GM21723 (cell line): Measurements from ENCODE around the gene PDE4B.
"Not testable (repeated sequence)": the region's sequence is repeated elsewhere in the genome, so short reads cannot be mapped to it uniquely, and the experiment has no call there.

ENCODE experiments used
- ATAC-seq: cut with Tn5 transposase; IDR thresholded peaks from one replicate; pipeline ENCODE4 v1.9.1; 2021; ENCODE audit warnings: mild to moderate bottlenecking, moderate library complexity; ENCODE audit not compliant: unreplicated experiment

PDE4B gene

DNA sequence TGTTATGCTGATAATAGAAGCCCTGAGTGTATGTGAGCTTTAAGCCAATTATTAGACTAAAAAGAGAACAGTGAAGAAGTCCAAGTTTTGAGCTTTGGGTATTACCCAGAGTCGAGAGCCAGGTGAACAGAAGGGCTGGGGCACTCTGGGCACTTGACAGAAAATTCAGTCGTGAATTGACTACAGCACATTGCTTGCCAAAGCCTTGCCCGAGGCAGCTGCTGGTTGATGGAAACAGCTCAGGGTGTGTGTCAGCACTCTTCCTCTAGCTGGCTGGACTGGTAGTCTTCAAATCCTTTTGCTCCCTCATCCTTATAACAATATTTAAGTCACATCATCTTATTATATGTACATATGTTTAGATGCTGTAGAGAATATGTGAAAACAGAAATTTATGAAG, 21.3 kb downstream of the PDE4B start:
- ATAC-seq: no peak

DNA sequence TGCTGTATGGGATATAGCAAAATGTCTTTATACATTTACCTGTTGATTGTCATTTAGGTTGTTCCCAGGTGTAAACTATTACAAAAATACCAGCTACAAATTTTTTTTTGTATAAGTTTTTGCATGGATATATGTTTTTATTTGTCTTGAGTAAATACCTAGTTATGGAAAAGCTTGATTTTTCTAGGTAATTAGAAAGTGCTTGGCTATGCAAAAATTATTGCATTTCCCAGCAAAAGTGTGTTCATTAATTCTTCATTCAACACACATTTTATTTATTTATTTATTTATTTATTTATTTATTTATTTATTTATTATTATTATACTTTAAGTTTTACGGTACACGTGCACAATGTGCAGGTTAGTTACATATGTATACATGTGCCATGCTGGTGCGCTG, 22.1 kb downstream of the PDE4B start:
- ATAC-seq: no peak

DNA sequence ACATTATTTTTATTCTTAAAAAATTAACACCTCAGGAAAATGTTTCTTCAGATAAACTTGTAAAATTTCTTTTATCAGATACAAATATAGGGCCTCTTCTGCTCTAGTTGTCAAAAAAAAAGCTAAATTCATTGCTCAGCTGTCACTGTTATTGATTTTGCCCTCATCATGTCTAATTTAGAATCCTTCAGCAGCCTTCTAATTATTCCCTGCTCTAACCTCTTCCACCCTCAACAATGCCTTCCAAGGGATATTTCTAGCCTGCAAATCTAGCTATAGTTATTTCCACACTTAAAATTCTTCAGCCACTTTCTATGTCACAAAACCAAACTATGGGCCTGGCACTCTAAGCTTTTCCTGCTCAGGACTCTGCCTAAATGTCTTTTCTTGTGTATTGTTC, 25.2 kb downstream of the PDE4B start:
- ATAC-seq: no peak

DNA sequence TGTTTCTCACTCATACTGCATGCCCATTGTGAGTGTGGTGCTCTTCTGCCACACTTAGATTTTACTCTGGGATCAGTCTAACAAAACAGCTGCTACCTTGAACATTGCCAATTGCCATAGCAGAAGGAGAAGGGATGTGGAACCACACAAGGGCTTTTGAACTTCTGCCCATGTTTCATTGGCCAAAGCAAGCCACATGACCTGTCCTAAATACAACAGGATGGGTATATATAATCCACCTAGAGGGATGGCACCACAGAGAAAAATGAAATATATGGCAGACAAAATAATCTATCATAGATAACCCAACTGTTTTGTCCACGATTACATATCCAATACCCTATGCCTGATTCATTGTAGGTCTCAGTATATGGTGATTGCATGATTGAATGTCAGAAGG, 26.3 kb downstream of the PDE4B start:
- ATAC-seq: no peak

DNA sequence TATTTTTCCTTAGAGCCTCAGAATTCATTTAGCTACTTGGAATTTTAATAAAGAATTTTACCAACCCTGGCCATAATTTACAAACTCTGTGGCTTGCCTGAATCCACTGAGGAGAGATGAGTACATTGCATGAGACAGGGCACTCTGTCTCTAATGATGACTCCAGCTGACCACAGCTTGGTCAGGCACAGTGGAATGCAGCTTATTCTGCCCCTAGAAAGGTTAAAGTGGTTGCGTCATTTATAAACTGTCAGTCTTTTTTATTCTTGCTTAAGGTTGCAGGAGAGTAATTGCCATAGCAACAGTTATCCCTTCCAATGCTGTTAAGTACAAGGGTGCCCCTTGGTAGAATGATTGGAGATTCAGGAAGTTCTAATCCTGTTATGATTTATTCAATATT, 28.3 kb downstream of the PDE4B start:
- ATAC-seq: no peak

DNA sequence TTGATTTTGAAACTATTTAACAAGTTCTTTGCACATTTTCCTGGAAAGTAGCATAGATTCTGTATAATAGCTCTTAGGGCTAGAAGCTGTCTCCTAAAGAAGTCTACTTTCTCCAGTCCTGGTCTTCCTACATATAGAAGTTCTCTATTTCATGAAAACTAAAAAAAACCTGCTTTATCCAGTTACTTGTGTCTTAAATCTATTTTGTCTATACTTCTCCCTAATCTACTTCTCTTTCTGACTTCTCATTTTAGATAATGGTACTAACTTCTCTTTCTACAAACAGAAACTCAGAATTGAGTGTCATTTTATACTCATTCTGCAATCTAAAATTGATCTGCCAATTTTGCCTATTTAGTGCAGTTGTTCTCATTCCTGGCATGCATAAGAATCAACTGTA, 28.7 kb downstream of the PDE4B start:
- ATAC-seq: no peak

DNA sequence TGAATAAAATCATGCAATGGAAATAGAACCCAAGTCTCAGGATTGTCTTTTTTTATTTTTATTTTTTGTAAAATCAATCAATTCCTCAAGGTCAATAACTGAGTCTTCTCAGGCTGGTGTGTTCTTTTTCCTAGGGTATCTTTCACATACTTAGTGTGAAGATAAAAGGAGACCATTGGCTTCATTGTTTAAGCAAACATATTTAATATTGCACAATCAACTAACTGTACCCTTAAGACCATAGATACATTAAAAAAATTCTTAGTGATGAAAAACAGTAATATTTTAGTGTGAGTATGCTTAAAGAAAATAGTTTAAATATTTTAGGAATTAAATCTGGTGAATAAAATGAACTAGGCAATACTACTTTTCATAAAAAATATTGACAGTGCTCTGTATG, 31.4 kb downstream of the PDE4B start:
- no peak for ATAC-seq

DNA sequence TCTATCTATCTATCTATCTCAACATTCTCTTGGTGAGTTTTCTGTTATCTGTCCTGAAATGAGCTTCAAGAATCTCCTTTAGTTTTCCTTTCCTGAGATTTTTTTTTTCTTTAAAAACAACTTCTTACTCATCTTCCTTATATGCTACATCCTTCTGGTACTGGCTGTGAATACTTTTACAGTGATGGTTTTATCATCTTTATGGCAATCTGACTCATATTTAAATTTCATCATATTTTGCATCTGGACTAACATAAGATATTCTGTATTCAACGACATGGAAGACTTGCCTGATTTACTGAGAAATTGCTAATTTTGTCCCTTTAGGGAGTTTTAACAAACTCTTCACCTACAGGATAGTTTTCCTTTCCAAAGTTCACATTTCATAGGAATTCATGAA, 33.0 kb downstream of the PDE4B start:
- ATAC-seq: no peak

DNA sequence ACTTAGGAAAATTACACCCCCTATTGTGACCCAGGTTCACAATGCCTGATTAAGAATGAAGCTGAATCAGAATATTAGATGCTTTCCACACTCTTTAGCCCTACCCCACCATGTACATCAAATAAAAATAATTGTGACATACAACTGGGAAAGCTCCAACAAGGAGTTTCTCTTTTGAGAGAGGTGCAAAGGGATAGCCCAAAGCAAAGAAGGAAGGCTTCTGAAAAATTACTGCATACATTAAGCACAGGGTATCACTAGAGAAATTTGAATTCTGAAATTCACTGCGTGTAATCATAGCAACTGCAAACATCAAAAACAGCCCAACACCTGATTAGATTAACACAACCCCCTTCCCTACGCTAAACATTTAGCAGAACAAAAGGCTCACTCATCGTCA, 34.1 kb downstream of the PDE4B start:
- no peak for ATAC-seq

DNA sequence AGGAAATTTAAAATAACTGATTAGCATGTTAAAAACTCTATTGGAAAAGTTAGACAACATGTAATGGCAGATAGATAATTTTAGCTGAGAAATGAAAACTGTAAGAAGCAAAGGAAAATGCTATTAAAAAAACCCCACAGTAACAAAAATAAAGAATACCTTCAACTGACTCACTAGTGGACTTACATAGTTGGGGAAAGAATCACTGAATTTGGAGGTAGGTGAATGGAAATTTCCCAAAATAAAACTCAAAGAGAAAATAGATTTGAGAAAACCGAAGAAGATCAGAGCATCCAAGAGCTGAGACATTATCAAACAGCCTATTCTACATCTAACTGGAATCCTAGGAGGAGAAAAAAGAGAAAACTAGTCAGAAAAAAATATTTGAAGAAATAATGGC, 34.7 kb downstream of the PDE4B start:
- no peak for ATAC-seq

DNA sequence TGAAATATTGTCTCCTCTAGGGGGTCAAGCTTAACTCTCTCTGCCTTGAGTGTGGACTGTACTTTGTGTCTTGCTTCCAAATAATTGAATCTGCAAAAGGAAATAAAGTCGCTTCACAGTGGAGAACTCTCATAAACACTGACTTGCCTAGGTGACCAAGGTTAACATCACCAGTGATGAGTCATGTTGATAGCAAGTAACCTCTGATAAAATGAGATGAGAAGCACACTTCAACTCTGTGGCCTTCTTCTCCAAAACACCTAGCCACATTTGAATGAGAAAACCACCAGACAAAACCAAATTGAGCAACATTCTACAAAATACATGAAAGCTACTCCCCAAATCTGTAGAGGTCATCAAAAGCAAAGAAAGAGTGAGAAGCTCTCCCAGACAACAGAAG, 37.6 kb downstream of the PDE4B start:
- ATAC-seq: no peak

DNA sequence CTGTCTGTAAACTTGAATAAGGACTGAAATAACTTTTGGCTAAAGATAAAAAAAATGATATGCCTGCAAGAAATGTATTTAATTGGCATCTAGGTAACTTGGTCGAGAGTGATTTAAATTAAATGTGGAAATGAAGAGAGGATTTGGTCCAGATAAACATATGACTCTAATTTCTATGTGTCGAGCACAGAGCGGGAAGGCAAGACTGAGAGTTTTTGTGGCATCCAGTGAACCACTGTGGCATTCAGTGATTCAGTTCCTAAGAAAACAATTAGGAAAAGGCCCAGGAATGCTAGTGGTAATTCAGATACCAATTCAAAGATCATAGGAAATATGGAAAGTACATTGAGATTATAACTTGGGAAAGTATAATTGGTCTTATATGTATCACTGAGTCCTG, 39.6 kb downstream of the PDE4B start:
- no peak for ATAC-seq

DNA sequence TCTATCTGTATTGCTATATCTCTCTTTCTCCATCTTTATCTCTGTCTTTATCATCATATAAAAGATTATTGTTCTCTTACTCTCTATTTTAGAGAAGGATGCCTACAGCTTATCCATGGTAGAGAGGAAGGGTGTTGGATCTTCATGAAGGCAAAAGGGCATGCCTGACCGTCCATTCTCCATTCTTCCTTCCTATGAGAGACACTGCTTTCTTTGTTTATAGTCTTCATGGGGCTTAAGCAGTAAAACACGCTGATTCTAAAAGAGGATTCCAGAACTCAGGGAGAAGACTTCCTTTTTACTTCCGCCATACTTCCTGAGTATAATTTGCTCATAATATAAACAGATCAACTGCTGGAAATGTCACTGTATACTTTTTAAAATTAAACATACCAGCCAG, 44.0 kb downstream of the PDE4B start:
- no peak for ATAC-seq

DNA sequence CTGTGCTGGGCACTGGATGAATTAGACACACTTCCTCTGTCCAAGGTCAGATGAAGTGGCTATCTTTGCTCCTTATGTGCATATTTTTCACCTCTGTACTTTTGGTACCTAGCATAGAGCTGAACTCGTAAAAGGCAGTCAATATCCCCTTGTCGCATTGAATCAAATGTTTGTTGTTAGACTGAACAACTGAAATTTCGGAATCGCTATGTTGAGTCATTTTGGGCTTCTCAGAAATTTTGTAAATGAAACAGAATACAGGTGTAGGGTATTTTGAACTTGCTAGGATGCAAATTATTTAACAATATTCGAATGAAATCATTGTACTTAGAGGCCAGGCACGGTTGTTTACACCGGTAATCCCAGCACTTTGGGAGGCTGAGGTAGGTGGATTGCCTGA, 48.0 kb downstream of the PDE4B start:
- no peak for ATAC-seq

DNA sequence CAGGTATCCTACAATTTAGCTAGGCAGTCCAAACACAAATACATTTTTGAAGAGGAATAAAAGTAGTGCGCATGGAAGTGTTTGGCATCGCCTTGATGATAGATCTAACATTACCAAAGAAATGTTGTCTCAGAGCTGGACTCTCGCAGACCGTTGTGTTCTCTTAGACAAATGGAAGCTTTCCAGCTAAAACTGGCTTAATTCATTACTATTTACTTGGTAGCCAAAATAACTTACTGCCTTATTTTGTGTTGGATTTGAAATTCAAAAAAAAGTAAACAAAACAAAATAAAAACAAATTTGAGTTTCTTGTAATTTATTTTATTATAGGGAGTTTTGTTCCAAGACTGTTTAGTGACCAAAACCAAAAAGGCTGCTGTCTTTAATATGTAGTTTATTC, 51.6 kb downstream of the PDE4B start:
- ATAC-seq: no peak

DNA sequence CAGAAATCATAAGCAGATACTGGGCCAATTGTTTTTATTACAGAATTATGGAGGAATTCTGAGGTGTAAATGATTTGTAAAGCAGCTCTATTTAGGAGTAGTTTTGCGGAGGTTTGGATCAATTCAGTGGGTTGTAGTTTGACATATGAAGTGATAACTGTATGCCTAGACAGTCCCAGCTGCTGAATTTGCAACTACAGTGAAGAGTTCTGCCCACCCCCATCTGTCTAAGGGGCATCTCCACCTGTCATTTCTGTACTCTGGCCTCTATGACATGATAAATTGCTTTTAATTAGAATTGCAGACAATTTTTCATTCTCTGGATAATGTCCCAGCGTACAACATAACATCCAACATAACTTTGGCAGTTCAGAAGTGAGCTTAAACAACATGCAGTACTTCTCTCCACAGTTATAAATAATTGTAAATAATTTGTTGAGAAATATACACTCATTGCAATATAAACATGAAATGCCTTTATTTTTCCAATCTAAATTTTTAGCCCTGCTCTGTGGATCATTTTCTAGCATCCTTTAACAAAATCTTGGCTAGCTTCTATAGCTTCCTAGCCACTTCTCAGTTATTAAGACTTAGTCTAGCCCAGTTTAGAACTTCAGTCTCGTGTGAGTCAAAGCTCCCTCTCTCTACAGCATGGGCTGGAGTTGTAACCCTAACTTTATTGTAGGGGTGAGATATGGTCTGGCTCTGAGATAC, 52.3 kb downstream of the PDE4B start:
- ATAC-seq: no peak

DNA sequence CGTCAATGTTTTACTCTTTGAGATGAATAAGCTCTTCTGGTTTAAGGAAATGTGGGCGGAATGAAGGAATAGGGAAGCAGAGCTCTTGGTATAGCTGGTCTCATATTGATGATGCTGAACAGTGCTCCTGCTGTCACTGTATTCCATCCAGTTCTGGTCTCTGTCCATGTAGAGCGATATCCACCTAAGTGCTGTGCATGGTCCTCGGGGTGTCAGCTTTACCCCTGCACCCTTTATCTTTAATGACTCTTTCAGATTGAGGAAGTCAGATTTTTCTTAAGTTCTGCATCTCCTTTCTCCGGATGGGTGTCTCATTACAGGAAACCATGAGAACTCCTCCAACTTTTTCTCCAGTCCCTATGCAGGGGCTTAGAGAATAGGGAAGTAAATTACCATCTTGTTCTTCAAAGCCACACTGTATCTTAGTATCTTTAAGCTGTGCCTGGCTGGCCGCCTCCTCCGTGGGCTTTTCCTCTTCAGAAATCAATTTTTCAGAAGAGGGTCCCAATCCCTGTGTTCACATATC, 52.9 kb downstream of the PDE4B start:
- no peak for ATAC-seq

DNA sequence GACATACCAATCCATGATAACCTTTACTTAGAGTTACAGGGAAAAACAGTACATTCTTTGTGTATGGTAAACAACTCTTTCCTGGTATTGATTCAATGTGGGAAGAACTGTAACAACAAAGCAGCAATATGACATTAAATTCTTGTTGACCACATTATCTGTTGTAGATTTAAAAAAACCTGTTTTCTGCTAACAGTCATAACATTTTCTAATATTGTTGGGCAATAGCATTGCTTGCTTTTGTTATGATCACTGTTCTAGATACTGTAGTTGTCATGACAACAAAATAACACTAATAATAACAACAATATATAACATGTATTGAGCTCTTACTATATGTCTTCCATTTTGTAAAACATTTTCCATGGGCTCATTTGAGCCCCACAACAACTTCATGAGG, 54.2 kb downstream of the PDE4B start:
- ATAC-seq: no peak

DNA sequence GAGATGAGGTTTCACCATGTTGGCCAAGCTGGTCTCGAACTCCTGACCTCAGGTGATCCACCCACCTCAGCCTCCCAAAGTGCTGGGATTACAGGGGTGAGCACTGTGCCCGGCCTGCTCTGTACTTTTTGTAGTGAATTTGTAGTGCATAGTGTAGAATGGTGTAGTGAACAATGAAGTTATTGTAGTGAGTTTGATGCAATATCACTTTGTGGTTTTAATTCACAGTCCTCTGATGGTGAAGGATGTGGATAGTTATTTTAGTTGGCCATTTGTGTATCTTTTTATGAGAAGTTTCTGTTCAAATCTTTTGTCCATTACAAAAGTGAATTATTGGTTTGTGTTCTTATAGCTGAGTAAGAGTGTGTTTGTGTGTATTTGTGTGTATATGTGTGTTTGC, 57.6 kb downstream of the PDE4B start:
- ATAC-seq: no peak

DNA sequence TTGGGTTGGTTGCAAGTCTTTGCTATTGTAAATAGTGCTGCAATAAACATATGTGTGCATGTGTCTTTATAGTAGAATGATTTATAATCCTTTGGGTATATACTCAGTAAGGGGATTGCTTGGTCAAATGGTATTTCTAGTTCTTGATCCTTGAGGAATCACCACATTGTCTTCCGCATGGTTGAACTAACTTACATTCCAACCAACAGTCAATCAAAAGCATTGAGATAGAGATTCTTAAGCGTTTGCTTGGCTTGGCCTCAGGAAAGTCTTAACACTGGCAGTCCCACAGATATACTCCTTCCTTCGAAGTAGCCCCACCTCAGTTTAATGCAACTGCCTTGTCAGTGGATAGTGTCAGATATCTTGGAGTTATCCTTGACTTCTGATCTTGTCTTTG, 63.9 kb downstream of the PDE4B start:
- not testable (repeated sequence) for ATAC-seq

DNA sequence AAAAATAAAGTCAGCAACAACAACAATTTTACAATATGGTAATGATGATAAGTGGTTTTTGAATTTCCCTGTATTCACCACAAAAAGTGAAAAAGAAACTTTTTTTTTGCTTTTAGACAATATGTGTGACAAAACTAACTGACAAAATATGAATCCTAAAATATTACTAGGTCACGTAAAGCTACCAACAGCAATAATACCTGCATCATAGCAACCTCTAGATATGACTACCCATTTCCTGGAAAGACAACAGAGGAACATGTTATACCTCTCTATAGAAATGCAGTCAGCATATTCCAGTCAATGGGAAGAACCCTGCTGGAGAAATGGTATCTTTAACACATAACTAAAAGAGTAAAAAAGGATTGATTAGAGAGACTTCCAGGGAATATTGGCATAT, 73.7 kb downstream of the PDE4B start:
- ATAC-seq: peak; percentile 49

DNA sequence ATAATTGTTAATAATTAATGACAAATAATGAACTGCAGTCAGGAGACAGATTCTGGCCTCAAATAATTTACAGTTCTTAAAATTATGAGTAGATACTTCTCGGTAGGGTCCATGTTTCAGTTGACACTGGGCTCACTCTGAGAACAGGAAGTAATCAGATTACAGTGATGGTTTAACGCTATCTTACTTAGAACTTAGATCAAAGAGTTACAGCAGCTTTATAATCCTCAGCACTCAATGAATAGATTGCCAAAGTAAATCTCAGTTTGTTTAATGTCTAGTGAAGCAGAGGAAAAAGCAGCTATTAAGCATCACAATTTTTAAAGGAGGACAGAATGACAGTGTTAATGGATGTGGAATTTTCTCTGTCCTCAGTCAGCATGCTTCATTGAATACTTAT, 79.6 kb downstream of the PDE4B start:
- no peak for ATAC-seq

DNA sequence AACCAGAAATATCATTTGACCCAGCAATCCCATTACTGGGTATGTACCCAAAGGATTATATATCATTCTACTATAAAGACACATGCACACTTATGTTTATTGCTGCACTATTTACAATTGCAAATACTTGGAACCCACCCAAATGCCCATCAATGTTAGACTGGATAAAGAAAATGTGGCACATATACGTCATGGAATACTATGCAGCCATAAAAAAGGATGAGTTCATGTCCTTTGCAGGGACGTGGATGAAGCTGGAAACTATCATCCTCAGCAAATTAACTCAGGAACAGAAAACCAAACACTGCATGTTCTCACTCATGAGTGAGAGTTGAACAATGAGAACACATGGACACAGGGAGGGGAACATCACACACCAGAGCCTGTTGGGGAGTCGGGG, 85.6 kb downstream of the PDE4B start:
- not testable (repeated sequence) for ATAC-seq
